Measurements from ENCODE around the gene UBQLN4.

UBQLN4 gene

DNA sequence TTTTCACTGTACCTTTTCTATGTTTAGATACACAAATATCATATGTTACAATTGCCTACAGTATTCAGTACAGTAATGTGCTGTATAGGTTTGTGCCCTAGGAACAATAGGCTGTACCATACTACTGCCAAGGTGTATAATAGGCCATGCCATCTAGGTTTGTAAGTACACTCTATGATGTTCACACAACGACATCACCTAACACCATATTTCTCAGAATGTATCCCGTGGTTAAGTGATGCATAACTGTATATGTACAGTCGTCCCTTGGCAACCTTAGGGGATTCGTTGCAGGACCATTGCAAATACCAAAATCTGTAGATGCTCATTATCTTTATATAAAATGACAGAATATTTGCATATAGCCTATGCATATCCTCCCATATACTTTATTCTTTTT is 27.0 kb downstream of the UBQLN4 start:
- DNase-seq (ENCODE audit: low read depth), result no peak
- H3K4me3 ChIP-seq (ENCODE audit: low read length), result no peak overlapping the region
- TF ChIP-seq, protein P1, sequence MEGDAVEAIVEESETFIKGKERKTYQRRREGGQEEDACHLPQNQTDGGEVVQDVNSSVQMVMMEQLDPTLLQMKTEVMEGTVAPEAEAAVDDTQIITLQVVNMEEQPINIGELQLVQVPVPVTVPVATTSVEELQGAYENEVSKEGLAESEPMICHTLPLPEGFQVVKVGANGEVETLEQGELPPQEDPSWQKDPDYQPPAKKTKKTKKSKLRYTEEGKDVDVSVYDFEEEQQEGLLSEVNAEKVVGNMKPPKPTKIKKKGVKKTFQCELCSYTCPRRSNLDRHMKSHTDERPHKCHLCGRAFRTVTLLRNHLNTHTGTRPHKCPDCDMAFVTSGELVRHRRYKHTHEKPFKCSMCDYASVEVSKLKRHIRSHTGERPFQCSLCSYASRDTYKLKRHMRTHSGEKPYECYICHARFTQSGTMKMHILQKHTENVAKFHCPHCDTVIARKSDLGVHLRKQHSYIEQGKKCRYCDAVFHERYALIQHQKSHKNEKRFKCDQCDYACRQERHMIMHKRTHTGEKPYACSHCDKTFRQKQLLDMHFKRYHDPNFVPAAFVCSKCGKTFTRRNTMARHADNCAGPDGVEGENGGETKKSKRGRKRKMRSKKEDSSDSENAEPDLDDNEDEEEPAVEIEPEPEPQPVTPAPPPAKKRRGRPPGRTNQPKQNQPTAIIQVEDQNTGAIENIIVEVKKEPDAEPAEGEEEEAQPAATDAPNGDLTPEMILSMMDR (IDR thresholded peaks at IDR 0.05; ENCODE audit: insufficient read depth, low read depth, low read length, missing control alignments), result no peak

DNA sequence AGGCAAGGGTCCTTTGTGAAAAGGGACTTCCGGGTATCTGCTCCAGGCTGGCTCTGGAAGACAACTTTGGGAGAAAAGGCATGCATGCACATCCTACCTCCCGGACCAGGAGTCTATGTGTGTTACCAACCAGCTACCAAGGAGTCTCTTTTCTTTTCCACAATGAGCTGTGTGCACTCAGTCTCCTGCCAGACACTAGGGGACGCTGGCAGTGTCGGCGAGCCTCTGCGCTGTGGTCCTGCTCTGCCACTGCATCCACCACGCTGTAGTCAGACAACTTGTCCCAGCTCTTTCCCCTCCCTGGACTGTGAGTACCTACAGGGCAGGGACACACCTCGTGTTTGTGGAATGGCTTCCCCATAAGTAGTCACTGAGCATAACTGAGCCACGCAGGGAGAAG is 27.7 kb downstream of the UBQLN4 start:
- DNase-seq (ENCODE audit: low read depth), result peak; percentile 50
- no peak overlapping the region for H3K4me3 ChIP-seq (ENCODE audit: low read length)

DNA sequence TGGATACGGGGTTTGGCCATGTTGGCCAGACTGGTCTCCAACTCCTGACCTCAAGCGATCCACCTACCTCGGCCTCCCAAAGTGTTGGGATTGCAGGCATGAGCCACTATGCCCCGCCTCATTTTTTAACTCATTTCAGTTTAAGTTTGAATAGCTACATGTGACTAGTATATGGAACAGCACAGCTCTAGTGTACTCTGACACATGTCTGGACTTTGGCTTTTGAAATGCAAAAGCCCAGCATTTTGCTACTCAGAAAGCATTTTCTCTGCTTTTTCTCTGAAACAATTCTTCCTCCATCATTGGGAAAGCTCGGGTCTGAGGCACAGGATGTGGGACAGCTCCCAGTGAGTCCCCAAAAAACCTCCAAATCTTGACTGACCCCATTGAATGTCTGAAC is 28.8 kb downstream of the UBQLN4 start:
- TF ChIP-seq, protein P1 (IDR thresholded peaks at IDR 0.05; ENCODE audit: insufficient read depth, low read depth, low read length, missing control alignments), result no peak
- H3K4me3 ChIP-seq (ENCODE audit: low read length), result no peak overlapping the region
- DNase-seq (ENCODE audit: low read depth), result no peak

More for the DNA sequence above, 27.7 kb downstream of the UBQLN4 start:
- TF ChIP-seq, protein P1 (IDR thresholded peaks at IDR 0.05; ENCODE audit: insufficient read depth, low read depth, low read length, missing control alignments), result peak; percentile 53

DNA sequence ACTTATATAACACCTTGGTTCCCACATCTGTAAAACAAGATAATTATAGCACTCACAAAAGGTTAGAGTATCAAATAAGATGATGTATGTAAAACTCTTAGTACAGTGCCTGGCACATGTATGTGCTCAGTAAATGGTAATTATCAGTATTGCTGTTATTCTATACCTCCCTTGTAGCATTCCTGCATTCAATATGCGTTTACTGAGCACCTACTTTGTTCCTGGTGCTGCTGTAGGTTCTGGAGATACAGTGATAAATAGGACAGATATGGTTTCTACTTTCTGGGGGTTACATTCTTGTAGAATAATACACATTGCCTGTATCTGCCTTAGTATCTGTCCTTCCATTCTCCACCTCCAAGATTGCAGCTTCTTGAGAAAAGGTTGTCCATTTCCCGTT is 31.6 kb downstream of the UBQLN4 start:
- H3K4me3 ChIP-seq (ENCODE audit: low read length), result no peak overlapping the region
- no peak for DNase-seq (ENCODE audit: low read depth)
- TF ChIP-seq, protein P1 (IDR thresholded peaks at IDR 0.05; ENCODE audit: insufficient read depth, low read depth, low read length, missing control alignments), result no peak

GRCh38 chr1:156021093-156021428 is 32.5 kb downstream of the UBQLN4 start:
- no peak for DNase-seq (ENCODE audit: low read depth)
- TF ChIP-seq, protein P1 (IDR thresholded peaks at IDR 0.05; ENCODE audit: insufficient read depth, low read depth, low read length, missing control alignments), result no peak
- H3K4me3 ChIP-seq (ENCODE audit: low read length), result peak overlapping the region; percentile 71

- H3K4me3 ChIP-seq (ENCODE audit: low read length), result peak within 1 kb of the TSS; percentile 71
These were observed 33.1 kb downstream of the UBQLN4 start, which contains the start of gene SSR2 for GRCh38 chr1:156020293-156021092. TSS of gene SSR2 (minus strand) at chr1:156020951. CDS start at chr1:156020167, 784 bp downstream.

More at GRCh38 chr1:156020293-156021092, 33.1 kb downstream of the UBQLN4 start, which contains the start of gene SSR2:
- TF ChIP-seq, protein P1 (IDR thresholded peaks at IDR 0.05; ENCODE audit: insufficient read depth, low read depth, low read length, missing control alignments), result no peak
- peak; percentile 95 for DNase-seq (ENCODE audit: low read depth)

Data from epithelial cell of esophagus (primary cell).